Measurements from ENCODE around the gene SLC25A48.

SLC25A48 gene

DNA sequence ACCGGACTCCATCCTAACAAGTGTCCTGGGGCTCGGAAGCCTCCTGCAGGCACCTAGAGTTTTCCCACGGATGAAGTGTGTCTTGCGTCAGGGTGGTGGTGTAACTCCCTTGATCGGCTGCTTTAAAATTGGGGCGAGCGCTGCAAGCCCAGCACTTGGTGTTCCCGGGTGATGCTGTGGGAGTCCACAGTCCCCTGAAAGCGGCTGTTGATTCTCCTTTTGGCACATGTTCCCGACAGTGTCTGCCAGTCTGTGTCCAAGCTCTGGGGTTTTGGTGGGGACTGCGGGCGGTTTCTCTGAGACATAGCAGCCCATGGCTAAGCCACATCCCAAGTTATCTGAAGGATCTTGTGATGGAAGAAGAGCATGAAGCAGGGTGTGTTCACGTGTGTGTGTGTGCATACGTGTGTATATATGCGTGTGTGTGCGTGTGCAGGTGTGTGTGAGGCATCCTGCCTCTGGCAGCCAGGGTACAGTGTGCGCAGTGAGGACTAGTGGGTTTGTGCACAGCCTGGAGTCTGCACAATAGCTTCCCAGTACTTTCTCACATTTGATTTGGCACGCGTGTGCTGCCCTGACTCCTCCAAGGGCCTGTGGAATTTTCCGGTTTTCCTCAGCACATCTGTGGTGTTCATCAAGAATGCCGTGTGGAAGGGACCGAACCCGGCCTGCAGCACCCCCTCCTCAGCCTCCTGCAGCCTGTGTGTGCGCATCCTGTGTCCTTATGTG is 16.9 kb downstream of the SLC25A48 start:
- TF ChIP-seq CTCF (IDR thresholded peaks at IDR 0.05), result no peak

GRCh38 chr5:135851915-135852845 is 17.7 kb downstream of the SLC25A48 start:
- no peak for TF ChIP-seq CTCF (IDR thresholded peaks at IDR 0.05)

- no peak for TF ChIP-seq CTCF (IDR thresholded peaks at IDR 0.05)
Observed at GRCh38 chr5:135857630-135858311, 23.3 kb downstream of the SLC25A48 start.

DNA sequence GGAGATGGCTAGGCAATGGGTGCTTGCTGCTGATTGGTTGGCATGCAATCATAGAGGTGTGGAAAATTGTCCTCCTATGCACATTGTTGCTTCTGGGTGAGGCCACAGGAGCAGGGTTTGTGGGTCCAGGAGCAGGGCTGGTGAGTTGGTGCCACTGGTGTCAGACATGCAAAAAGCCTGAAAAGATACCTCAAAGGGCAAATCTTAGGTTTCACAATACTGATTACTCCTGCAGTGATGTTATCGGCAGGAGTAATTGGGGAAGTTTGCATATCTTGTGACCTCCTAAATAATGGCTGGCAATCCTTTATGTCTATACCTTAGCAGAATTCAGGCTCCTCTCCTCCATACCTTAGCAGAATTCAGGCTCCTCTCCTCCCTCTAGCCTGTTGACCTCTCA is 25.2 kb downstream of the SLC25A48 start:
- no peak for TF ChIP-seq CTCF (IDR thresholded peaks at IDR 0.05)

GRCh38 chr5:135861641-135862040 is 27.2 kb downstream of the SLC25A48 start:
- TF ChIP-seq CTCF (IDR thresholded peaks at IDR 0.05), result no peak

DNA sequence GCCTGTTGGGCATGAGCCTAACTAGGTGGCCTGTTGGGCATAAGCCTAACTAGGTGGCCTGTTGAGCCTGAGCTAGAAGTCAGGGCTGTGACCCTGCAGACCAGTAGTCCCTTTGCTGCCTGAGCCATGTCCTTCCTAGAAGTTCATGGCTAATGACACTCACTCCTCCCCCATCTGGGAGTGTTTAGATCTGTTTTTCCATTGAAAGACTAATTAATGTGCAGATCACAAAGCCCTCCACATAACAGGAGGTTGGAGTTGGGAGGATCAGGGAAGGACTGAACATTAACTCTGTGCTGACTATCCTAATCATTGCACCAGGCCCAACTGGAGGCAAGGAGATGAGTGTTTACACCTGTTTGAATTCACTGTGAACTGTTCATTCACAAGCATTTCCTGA is 27.6 kb downstream of the SLC25A48 start:
- TF ChIP-seq CTCF (IDR thresholded peaks at IDR 0.05), result no peak

GRCh38 chr5:135862744-135863143 is 28.3 kb downstream of the SLC25A48 start:
- TF ChIP-seq CTCF (IDR thresholded peaks at IDR 0.05), result no peak

Measured in LNCAP (cell line).